Stimulated activated CD4-positive, alpha-beta T cell treated with anti-CD3 and anti-CD28 coated beads, Interleukin-15, amount 100 ng/mL, for 24 hours (primary cell): Measurements from ENCODE around the gene SYK.
A peak's percentile ranks its signal among the peaks of the same experiment; 100 is the strongest.
"Not testable (repeated sequence)": the region's sequence is repeated elsewhere in the genome, so short reads cannot be mapped to it uniquely, and the experiment has no call there.

Experiments
- DNase-seq: peaks from one replicate; pipeline ENCODE4 v3.0.0-alpha.2; 2020

Gene SYK

DNA sequence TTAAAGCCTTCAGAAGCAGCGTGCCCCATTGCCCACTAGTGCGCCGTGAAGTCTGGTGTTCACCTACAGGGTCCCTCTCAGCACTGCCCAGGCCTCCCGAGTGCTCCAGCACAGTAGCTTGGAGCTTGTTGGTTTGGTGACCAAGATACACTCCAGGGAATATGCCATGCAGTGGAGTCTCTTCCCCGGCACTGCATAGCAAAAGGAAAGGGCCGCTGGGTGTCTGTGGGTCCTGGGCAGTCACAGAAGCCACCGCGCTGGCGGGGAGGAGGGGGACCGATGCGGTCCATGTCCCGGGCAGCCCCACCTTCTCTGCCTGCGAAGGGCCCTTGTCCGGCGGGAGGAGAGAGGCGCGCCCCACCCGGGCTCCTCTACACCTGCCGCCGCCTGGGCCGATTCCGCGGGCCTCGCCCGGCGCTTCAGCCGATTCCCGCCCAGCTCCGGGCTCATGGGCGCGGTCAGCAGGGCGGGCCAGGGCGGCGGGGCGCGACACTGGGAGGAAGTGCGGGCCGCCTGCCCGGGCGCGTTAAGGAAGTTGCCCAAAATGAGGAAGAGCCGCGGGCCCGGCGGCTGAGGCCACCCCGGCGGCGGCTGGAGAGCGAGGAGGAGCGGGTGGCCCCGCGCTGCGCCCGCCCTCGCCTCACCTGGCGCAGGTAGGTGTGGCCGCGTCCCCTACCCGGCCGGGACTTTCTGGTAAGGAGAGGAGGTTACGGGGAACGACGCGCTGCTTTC, at the start of gene SYK:
Gene SYK, plus strand, starts transcription at position 579 of the 732 bp plus-strand sequence. CDS start 42,080 bp downstream, outside the sequence.
- peak; percentile 22 for DNase-seq

DNA sequence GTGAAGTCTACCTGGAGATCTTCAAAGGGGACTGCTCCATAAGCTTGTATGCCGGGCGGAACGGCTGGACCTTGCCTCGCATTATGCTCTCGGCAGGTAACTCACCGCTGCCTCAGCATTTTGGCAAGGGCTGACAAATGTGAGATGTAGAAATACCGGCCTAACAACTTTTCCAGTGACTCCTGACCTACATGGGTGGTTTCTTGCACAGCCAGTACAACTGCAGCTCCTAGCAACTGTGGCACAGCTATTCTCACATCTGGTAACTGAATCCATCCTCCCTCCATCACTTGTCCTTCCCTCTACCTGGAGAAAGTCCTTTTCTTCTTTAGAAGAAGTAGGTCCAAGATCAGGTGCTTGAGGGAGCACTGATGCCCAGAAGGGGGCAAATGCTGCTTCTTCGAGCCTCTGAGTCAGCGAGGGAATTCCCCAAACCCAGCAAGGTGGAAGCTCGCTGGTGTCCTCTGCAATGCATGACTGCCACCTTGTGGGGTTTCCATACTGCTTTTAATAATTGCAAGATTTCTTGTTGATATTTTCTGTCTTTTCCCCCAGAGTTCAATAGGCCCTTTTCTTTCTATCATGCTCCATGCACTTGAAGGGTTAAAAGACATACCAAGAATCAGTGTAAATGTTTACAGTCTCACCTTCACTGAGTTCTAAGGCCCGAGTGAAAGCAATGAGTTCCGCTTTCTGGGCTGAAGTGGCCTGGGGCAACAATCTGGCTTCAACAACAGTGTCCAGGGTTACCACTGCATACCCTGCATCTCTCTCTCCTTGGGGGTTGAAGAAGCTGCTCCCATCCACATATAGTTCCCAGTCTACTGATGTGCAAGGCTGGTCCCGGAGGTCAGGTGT, 45.9 kb upstream of the SYK start:
- peak; percentile 81 for DNase-seq

DNA sequence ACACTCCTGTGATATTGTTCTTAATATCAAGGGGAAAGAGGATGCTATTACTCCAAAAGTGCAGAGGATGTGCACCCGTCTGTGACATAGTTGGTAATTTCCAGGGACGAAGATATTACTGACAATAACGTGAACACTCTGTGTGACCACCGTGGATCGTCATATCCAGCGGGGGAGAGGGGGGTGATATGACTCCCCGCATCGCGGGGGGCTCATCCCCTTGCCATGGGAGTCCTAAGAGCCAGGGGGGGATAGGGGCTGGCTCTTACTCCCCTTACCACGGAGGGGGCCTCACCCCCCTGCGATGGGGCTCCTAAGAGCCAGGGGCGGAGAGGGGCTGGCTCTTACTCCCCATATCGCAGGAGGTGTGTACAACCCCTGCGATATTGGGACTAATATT, 41.0 kb upstream of the SYK start:
- DNase-seq, result not testable (repeated sequence)

DNA sequence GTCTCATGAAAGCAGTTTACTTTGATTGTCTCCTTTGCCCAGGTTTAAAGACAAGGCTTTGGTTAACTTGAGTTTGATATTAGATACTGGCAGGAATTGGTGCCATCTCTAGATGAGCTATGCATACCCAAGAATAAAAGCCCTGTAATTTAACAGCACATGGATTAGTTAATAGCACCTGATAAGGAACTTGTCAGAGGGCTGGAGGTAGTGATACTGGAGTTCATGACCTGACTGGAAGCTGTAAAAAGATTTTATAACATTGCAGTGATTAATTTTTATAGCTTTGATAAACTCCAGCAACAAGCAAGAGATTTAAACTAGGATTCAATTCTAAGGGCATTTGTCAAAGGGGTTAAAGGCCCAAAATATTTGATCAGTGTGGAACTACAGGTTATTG, 34.9 kb upstream of the SYK start:
- DNase-seq, result no peak

DNA sequence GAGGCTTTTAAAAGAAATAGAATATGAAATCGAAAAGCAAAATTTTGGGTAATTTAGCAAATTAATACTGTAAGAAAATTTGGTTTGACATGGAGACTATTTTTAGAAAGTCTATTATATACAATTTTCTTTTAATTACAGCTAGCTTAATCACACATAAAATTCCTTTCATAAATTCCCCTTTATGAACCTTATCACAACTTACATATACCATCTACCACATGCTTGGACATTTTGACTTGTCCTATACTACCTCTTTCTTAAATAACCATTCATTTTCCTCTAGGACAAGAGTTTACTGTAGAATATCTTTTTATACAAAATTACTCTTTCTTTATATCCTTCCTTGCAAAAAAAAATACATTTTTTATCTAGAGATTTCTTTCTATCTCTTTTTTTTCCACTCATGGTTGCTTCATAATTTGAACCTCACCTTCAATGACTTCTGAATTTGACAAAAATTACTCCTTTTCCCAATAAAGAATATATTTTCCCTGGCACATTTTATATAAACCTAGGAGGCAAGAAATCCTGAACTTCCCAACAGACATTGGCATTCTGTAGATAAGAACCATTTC, 34.0 kb upstream of the SYK start:
- no peak for DNase-seq

DNA sequence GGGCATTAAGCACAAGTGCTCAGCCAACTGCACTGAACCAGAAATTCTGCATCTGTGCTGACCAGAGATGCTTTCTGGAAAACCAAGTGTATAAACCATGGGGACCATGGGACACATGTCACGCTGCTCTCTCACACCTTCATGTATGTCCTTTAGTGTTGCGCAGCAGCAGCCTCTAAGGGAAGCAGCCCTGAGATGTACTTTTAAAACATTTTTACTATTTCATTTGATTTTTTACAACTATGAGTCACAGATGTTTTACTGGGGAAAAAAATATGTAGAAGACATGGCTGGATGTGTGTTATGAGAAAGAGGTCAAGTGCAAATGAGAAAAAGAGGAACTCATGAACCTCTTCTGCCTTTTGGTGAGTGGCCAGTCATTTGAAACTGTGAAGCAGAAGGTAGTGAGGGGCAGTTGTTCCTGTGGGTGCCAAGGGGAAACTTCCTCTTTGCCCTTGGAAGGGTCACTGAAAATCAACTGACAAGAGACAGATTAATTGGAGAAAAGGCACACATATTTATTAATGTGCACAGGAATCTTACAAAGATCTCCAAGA, 31.4 kb upstream of the SYK start:
- no peak for DNase-seq

DNA sequence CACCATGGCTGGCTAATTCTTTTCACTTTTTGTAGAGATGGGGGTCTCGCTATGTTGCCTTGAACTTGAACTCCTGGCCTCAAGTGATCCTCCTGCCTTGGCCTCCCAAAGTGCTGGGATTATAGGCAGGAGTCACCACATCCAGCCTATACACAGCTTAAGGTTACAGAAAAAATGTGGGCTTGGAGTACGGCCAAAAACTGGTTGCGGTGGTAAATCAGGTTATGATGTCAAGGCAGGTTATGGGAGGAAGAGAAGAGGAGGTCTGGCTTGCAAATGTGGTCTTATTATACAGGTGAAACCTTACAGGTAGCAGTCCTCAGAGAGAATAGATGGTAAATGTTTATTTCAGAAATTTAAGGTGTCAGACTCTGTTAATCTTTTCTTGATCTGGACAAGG, 30.7 kb upstream of the SYK start:
- no peak for DNase-seq

DNA sequence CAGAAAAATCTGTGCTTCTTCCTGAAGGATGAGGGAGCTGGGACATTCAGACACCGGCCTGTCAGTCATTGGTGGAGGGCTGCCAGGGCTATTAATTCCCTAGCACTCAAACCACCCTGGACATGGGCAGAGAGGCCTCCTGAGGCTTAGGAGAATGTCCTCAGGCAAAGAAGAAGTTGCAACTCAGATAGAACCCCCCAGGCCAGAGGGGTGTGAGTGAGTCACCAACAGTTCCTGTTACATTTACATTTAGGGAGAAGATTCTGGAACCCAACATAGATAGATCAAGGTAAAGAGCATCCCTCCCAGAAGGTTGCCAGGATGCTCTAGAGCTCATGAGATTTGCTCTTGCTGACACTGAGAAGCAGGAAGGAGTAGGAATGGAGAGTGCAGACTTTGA, 29.2 kb upstream of the SYK start:
- no peak for DNase-seq

DNA sequence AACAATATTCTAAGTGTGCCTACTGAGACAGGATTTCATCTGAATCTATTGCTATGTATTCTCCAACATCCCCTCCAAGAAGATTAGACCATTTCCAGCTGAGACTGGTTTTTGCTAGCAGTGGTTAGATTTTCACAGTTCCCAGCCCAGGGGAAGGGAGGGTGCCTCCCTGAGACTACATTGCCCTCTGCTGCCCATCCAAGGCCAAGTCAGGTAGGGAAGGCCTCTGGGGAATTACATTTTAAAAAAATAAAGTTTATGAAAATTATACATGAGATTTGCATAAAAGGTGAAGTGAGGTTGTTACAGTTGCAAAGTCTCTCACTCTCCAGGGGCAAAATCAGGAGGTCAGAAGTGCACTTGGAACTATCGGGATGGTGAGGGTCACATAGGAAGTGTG, 28.0 kb upstream of the SYK start:
- DNase-seq, result no peak

DNA sequence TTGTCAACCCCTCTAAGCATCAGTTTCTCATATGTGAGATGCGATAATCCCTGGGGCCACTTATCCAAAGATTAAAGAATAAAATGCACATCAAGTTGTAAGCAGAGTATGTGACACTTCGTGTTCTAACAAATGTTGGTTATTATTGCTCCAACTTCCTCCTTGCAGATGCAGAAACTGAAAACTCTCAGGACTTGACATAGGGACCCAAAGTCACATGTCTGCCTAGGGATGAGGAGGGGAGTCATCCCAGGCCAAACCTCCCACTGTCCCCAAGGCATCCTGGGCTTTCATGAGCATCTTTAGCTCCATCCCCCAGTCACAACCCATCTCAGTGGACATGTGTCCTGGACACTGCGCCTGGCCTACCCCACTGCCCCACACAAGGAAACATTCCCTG, 27.5 kb upstream of the SYK start:
- no peak for DNase-seq

DNA sequence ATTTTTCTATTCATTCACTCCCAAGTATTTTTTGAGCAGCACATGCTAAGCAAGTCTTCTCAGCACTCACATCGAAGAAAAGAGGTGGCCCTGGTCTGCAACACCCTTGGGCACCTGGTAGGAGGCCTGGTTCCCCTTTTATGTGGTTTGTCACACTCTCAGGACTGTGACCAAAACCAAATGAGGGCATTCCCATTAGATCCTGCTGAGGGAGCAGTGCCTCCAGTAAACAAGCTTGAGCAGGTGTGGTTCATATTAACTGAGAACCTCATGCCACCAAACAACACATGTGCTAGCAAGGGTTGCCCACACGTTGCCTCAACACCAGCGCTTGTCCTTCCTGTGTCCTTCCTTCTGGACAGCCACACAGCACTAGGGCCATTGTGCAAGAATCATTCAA, 26.9 kb upstream of the SYK start:
- no peak for DNase-seq

DNA sequence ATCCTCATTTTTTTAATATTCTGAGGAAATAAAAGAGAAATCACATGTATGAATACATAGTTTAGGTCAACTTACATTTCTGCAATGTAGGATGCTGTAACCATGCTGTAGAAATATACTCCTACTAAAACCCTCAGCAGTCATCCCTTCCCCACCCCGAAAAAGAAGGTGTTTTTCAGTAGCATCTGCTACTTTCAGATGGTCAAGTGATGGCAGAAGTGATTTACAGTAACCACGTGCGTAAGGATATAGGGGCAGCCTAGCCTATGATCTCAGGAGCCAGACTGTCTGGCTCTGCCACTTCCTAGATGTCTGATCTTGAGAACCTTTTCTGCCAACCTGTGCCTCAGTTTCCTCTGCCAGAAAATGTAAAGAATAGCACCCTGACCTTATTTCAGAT, 26.0 kb upstream of the SYK start:
- DNase-seq, result no peak

DNA sequence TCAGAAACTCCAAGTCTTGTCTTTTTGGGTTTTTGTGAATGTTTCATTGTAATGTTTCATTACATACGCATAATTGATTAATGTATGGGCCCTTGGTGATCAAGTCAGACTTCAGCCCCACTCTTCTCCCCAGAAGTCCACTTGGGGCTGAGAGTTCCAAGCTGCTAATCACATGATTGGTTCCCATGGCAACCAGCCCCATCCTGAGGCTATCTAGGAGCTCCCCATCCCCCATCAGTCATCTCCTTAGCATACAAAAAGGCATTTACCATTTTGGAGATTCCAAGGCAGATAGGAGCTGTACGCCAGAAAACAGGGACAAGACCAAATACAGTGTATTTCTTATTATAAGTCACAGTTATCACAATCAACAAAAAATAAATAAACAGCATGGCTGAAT, 22.9 kb upstream of the SYK start:
- no peak for DNase-seq

DNA sequence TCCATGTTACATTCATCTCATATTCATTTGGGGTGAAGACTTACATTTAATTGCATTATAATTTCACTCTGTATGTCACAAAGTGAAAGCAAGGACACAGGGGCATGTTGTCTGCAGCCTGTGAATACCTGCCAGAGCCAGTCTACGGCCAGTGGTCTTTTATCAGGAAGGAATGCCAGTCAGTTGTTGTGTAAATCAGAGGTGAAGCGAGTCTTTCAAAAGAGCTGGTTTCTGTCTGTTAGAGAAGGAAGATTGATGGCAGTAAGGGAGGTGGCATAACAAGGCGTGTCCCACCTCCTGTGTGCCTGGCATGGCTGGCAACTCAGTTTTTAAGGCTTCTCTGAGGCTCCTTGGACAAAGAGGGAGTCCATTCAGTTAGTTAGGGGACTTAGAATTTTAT, 18.1 kb upstream of the SYK start:
- no peak for DNase-seq

DNA sequence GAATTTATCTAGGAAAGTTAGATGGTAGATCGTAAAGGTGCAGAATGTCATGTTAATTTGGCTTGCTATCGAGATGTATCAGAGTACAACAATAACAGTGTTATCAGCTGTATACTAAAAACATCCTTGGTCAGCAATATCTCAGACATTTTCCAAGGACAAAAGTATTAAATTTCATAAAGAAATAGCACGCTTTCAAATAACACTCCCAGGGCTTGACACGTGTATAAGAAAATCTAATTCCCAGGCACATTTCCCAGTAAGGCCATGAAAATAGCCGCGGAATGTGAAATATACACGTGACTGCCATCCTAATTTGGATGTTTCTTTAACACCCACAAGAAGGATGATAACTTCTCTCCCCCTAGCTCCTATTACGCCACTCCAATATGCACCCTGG, 17.7 kb upstream of the SYK start:
- no peak for DNase-seq

DNA sequence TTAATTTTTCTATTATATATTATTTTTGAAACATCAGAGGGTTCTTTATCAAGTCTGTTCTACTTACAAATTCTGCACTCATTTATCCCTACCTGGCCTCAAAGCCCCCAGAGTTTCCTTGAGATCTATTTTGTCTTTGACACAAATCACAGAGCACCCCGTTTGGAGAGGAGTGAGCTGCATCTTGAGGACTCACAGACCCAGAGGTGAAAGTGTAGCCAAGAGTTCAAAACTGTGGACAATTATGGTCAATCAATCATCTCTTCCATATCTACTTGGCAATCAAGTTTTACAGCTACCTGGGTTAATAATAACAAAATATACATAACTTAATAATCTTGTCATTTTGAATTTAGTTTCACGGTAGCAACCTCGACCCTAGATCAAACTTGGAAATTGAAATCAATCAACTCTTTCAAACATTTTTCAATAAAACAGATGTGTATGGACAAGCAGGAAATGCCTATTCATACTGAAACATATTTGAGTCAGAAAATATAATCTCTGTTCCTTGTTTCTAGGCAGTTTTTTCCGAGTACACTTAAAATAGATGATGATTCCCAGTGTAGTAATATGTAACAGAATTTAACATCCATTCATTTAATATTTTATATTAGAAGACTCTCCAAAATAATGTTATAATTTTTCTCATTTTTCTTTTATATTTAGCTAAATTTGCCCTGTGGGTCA, 13.7 kb upstream of the SYK start:
- DNase-seq, result no peak

DNA sequence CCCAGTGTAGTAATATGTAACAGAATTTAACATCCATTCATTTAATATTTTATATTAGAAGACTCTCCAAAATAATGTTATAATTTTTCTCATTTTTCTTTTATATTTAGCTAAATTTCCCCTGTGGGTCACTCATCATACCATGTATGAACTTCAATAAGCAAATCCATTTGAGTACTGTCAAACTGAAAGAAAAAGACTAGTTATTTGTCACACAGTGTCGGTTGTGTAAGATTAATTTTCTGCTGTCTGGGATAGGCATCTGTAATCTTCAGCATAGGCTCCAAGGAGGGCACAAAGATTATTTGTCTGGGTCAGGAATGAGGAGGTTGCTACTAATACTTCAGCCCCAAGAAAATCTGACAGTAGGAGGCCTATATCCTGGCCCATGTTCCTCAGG, 13.1 kb upstream of the SYK start:
- DNase-seq, result not testable (repeated sequence)

DNA sequence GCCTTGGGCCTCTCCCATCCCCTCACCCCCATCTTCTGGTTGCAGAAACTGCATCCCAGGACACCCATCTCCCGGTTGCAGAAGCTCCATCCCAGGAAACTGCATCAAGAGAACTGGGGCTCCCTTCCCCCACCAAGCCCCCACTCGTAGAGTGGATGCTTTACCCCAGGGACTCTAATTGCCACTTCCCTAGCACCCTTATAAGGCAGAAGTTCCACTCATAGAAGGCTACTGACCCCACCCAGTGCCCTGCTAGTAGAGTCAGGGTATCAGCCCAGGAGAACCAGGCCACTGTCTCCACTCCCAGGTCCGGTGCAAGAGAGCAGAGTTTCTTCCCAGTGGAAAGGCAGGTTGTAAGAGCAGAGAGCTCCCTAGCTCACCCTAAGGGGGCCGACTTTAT, 12.2 kb upstream of the SYK start:
- DNase-seq, result no peak

DNA sequence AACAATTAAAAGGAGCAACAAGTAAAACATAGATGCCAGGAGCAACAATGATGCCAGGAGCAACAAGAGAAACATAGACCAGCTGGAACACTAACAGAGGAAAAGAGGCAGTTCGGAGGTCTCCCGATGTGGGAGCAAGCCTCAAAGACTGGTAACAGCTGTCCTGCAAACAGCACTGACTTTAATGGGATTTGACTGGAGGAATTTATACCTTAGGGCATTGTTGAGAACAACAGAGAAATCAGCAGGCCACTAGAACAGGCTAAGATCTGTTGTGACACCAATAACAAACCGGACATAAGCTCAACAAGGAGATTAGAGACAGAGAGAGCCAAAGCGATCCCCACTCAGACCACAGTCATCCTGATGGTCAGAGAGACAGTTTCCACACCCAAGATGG, 11.8 kb upstream of the SYK start:
- no peak for DNase-seq

DNA sequence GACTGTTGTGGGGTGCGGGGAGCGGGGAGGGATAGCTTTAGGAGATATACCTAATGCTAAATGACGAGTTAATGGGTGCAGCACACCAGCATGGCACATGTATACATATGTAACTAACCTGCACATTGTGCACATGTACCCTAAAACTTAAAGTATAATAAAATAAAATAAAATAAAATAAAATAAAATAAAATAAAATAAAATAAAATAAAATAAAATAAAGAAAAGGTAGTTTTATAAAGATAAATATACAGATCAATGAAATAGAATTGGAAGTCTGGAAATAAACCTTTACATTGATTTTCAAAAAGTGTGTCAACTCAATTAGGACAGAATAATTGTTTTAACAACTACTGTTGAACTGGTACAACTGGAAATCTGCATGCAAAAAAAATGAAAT, 8.6 kb upstream of the SYK start:
- DNase-seq, result not testable (repeated sequence)

DNA sequence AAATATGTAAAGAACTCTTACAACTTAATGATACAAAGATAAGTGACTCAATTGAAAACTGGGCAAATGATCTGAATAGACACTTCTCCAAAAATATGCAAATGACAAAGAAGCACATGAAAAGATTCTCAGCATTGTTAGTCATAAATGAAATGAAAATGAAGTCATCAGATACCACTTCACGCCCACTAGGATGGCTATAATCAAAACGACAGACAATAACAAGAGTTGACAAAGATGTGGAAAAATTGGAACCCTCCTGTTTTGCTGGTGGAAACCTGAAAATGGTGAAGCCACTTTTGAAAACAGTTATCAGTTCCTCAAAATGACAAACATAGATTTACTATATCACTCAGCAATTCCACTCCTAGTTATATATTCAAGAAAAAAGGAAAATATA, 7.9 kb upstream of the SYK start:
- DNase-seq, result no peak

DNA sequence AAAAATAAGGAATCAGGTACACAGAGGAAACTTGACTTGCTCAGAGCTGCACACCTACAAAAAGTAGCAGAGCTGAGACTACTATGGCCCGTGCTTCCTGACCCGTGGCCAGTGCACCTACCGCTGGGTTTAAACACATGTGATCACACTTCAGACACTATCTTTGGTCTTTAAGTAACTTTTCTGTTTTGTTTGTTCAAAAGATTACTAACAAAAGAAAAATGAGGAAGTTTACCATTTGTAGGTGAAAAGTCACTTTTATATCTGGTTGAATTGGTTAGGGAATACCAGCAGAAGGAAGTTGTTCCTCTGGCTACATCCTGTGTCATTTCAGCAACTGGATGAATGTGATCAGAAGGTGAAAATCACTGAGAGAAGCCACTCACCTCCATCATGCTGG, 6.5 kb upstream of the SYK start:
- no peak for DNase-seq

DNA sequence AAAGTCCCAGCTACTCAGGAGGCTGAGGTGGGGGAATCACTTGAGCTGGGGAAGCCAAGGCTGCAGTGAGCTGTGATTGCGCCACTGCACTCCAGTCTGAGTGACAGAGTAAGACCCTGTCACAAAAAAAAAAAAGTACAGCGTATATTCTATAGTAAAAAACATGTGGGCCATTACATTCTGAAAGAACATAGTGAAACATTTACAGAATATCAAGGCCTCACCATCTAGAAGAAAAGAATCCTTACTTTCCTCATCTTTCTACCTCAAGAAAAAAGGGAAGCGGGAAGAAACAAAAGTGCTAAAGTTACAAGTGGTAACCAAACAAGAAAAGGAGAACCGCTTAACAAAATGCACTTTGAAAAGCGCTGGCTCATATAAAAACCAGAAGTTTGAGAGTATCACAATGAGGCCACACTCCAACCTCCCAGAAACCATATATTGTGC, 5.7 kb upstream of the SYK start:
- DNase-seq, result no peak
